H1 (cell line): ENCODE measurements around the gene TEKT5. TPM values are rescaled to one million over a fixed set of nuclear protein-coding genes. Genes with fewer than 3 reads are reported as not detected.

Experiments
- KDM1A ChIP-seq: fragments of 200-600, 300-600 bp; sonication (generic); IDR thresholded peaks from 2 replicates; pipeline ENCODE4 v1.7.1; 2016; ENCODE audit warnings: mild to moderate bottlenecking, low read length, borderline replicate concordance
- NANOG ChIP-seq: IDR thresholded peaks from 2 replicates; pipeline ENCODE4 v1.6.1; 2011; ENCODE audit warnings: low read length, low read depth, mild to moderate bottlenecking, inconsistent platforms; ENCODE audit not compliant: insufficient read depth, poor library complexity, severe bottlenecking
- PHF8 ChIP-seq: fragments of 200-600 bp; sonication (generic); conservative IDR thresholded peaks from 2 replicates; pipeline ENCODE4 v1.7.1; 2012; ENCODE audit warnings: low read depth, mild to moderate bottlenecking, inconsistent platforms, low read length, moderate library complexity
- SP2 ChIP-seq: IDR thresholded peaks from 2 replicates; pipeline ENCODE4 v1.6.1; 2012; ENCODE audit warnings: mild to moderate bottlenecking, low read length, inconsistent platforms
- YY1 ChIP-seq: IDR thresholded peaks from 2 replicates; pipeline ENCODE4 v1.6.1; 2011; ENCODE audit warnings: low read depth, mild to moderate bottlenecking, low read length
- polyA plus RNA-seq, 7 experiments: library from polyadenylated mRNA; depleted of rRNA in 3 of 7; stranded (reverse) in 5 of 7; unstranded in 2 of 7; fragments of >200 nt in 5 of 7; fragments of 200-250 nt in 2 of 7; gene quantifications; 1 replicate in 5 of 7; 2 replicates in 1 of 7; 4 replicates in 1 of 7; pipeline versions ENCODE4 v1.2.1 to v1.2.3, GENCODE V29; 2011 to 2013; ENCODE audit warnings: missing spikeins in 2 of 7, mixed read lengths in 2 of 7
- total RNA-seq: library from RNA; stranded (reverse); fragmentation: NEBNext Ultra II Directional; extraction: Animal tissue kit (Norgen Biotek cat#: 25700); gene quantifications from 2 replicates; pipeline ENCODE4 v1.2.1, GENCODE V29; 2021
- TF ChIP-seq, protein P1 (sequence below): IDR thresholded peaks from 2 replicates; pipeline ENCODE4 v1.6.1; 2012; ENCODE audit warnings: inconsistent platforms

Gene TEKT5
- total and polyA plus RNA-seq, 2 of the 8 experiments (the other 6 are each of a cell fraction or from before 2014, with no cell fraction given), result 0.95 TPM; not detected in 1

DNA sequence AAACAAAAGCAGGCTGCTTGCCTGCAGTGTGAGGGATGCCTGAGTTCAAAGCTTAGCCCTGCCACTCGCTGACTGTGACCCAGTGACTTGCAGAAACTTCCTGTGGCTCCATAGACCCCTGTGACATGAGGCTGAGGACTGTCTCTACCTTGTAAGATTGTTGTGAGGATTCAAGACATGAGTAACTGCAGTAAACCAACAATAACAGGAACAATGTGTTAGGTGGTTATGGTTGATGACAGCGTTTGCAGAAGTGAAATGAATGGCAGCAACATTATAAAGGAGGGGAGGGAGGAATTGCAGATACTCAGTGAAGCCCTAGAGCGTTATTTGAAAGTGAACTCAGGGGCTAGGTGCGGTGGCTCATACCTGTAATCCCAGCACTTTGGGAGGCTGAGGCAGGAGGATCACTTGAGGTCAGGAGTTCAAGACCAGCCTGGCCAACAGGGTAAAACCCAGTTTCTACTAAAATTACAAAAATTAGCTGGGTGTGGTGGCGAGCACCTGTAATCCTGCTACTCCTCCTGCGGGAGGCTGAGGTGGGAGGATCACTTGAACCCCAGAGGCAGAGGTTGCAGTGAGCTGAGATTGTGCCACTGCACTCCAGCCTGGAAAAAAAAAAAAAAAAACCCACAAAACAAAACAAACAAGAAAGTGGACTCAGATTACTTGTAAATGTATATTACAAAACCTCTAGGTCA is 80.8 kb downstream of the TEKT5 start (continued):
- no peak for TF ChIP-seq KDM1A
- TF ChIP-seq NANOG, result no peak
- TF ChIP-seq PHF8, result no peak
- TF ChIP-seq YY1, result no peak
- no peak for TF ChIP-seq SP2
- TF ChIP-seq, protein P1, sequence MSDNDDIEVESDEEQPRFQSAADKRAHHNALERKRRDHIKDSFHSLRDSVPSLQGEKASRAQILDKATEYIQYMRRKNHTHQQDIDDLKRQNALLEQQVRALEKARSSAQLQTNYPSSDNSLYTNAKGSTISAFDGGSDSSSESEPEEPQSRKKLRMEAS, result no peak
